Vagina (tissue), 2 donors: ENCODE measurements around the gene ZMYND15. TPM values are rescaled to one million over a fixed set of nuclear protein-coding genes. Genes with fewer than 3 reads are reported as not detected.

ENCODE experiments used
- DNase-seq, 2 donors: peaks; one replicate each; pipeline ENCODE4 v3.0.0-alpha.2; 2017; ENCODE audit errors: extremely low spot score in 2 of 2
- H3K27ac ChIP-seq: fragments of 200-600 bp; sonication (generic); one replicate; pipeline ENCODE4 v1.5.1; 2019
- H3K27me3 ChIP-seq: fragments of 200-600 bp; sonication (generic); one replicate; pipeline ENCODE4 v1.5.1; 2019
- H3K36me3 ChIP-seq, 2 donors: fragments of 200-600 bp; sonication (generic); one replicate each; pipeline ENCODE4 v1.5.1; 2017 to 2019
- H3K4me1 ChIP-seq: fragments of 200-600 bp; sonication (generic); one replicate; pipeline ENCODE4 v1.5.1; 2019
- H3K4me3 ChIP-seq, 2 donors: fragments of 200-600 bp; sonication (generic); 1 replicate in 1 of 2; 2 replicates in 1 of 2; pipeline ENCODE4 v1.5.1; 2016 to 2019
- H3K9me3 ChIP-seq: fragments of 200-600 bp; sonication (generic); one replicate; pipeline ENCODE4 v1.5.1; 2019
- CTCF ChIP-seq, 3 experiments: fragments of 450-650 bp in 2 of 3; fragments of 200-600 bp in 1 of 3; sonication (generic) in 1 of 3; IDR thresholded peaks; one replicate each; pipeline ENCODE4 v1.5.1; 2017 to 2019; ENCODE audit warnings: antibody characterized with exemption in 3 of 3, mild to moderate bottlenecking in 2 of 3, moderate library complexity in 2 of 3
- POLR2A ChIP-seq, 2 donors: fragments of 450-650 bp; IDR thresholded peaks; one replicate each; pipeline ENCODE4 v1.6.1; 2017; ENCODE audit warnings: antibody characterized with exemption in 2 of 2, mild to moderate bottlenecking in 2 of 2, moderate library complexity in 2 of 2
- POLR2AphosphoS5 ChIP-seq, 2 donors: sonication (generic); formaldehyde crosslinking; IDR thresholded peaks; one replicate each; pipeline ENCODE4 v1.9.0; 2017; ENCODE audit warnings: antibody characterized with exemption in 2 of 2, mild to moderate bottlenecking in 2 of 2, low read depth in 1 of 2; ENCODE audit not compliant: insufficient read depth in 1 of 2
- intact Hi-C: fragments of 100-400 bp; cut with DNase I; formaldehyde crosslinking; loops from one replicate; pipeline ENCODE4 v1.15.1; 2023
- total RNA-seq: library from RNA; depleted of rRNA; stranded (reverse); fragments of >200 nt; gene quantifications from one replicate; pipeline ENCODE4 v1.2.3, GENCODE V29; 2016

The ZMYND15 gene
- total RNA-seq, 1 donor from 2014 or later, result not detected

DNA sequence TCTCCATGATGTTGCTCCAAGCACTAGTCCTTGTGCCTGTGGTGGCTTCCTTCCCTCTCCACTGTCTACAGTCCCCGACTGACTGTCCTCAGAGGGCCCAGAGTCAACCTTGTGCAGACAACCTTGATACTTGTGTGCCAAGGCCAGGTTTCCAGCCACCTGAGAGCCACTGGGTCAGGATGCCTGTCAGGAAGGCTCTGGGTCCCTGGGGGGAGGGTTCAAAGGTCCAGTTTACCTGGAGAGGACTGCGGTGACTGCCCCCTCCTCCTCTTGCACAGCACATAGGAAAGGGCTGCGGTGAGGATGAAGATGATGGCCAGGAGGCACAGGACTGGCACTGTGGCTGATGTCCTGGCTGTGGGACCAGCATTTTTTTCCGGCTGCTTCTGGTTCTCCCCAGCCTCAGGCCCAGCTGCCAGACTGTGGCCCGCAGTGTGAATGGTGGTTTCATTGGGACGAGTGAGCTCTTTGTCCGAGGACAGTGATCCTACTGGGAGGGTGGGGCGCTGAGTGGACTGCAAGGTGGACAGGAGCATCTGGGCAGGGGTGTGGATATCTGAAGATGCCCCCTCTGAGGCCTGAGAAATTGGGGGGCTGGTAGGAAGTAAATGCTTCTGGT lies 4.7 kb upstream of the ZMYND15 start:
- peak in 1 of 2 donors; percentile 84 for DNase-seq
- Histone ChIP-seq H3K4me1 (peaks cover 29% of the 10 kb centered on the region), H3K27me3 (no peaks in the 10 kb centered on the region), H3K27ac (no peak overlapping the region), H3K9me3 (no peaks in the 10 kb centered on the region), H3K4me3 (no peak overlapping the region), H3K36me3 (peaks cover 0 to 6% of the 10 kb centered on the region in 2 donors)
- intact Hi-C loops, result loop anchor here (5.0 to 10.0 kb wide), 2 partner anchors 50 to 152 kb away; partner anchors contain the start of genes GLTPD2 and VMO1
- no peak for TF ChIP-seq CTCF (IDR thresholded peaks at IDR 0.05)
- no peak for TF ChIP-seq POLR2AphosphoS5 (IDR thresholded peaks at IDR 0.05; ENCODE audit: insufficient read depth in 1 of 2, low read depth in 1 of 2)
- TF ChIP-seq POLR2A (IDR thresholded peaks at IDR 0.05), result no peak

DNA sequence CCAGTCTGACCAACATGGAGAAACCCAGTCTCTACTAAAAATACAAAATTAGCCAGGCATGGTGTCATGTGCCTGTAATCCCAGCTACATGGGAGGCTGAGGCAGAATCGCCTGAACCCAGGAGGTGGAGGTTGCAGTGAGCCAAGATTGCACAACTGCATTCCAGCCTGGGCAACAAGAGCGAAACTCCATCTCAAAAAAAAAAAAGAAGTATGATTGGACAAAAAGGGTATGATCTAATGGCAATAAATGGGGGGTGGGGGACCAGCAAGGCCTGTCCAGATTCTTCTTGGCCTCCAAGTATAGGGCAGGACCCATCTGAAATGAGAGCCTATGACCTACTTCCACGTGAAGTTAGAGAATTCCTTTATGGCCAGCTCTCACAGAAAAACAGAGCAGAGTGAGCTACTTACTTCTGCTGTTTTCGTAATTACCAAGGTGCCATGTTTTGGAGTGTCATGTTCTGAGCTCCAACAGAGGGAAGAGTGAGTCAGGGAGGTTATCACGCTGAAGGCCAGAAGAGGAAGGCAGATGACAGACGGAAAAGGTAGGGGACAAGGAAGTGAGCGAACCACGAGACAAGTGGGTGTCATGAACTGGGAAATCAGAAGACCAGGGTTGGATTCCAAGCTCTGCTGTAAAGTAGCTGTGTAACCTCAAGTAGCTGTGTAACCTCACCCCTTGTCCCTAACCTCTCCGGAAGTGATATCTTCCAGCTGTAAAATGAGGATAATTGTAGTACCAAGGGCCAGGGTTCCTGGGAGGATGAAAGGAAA lies 3.6 kb upstream of the ZMYND15 start:
- no peak overlapping the region for H3K27ac ChIP-seq
- H3K4me1 ChIP-seq, result peaks cover 32% of the 10 kb centered on the region
- no peaks in the 10 kb centered on the region for H3K27me3 ChIP-seq
- no peaks in the 10 kb centered on the region for H3K9me3 ChIP-seq
- no peak overlapping the region for H3K4me3 ChIP-seq
- TF ChIP-seq POLR2A (IDR thresholded peaks at IDR 0.05), result no peak
- peaks cover 0 to 6% of the 10 kb centered on the region in 2 donors for H3K36me3 ChIP-seq
- no peak for DNase-seq
- intact Hi-C loops, result loop anchor here (10.0 kb wide), 1 partner anchor 49 kb away; the partner anchor contains the start of genes GLTPD2 and VMO1

GRCh38 chr17:4738136-4739121 lies 1.2 kb upstream of the ZMYND15 start:
- Histone ChIP-seq H3K27me3 (no peaks in the 10 kb centered on the region), H3K4me3 (peak overlapping the region; percentile 62 to 65), H3K27ac (peak overlapping the region; percentile 34), H3K36me3 (no peaks in the 10 kb centered on the region), H3K9me3 (no peaks in the 10 kb centered on the region), H3K4me1 (peaks cover 18% of the 10 kb centered on the region)
- no peak for DNase-seq
- TF ChIP-seq POLR2AphosphoS5 (IDR thresholded peaks at IDR 0.05; ENCODE audit: insufficient read depth in 1 of 2, low read depth in 1 of 2) (no peak), POLR2A (IDR thresholded peaks at IDR 0.05) (no peak), CTCF (IDR thresholded peaks at IDR 0.05) (no peak)
- intact Hi-C loops, result loop anchor here (10.0 kb wide), 1 partner anchor 46 kb away; the partner anchor contains the start of genes GLTPD2 and VMO1

GRCh38 chr17:4740025-4740351 lies 355 bp downstream of the ZMYND15 start:
- Histone ChIP-seq H3K27me3 (no peaks in the 10 kb centered on the region), H3K4me3 (peak overlapping the region; percentile 62 to 65), H3K9me3 (no peaks in the 10 kb centered on the region), H3K4me1 (peaks cover 19% of the 10 kb centered on the region), H3K27ac (peak overlapping the region; percentile 34), H3K36me3 (no peaks in the 10 kb centered on the region)
- TF ChIP-seq CTCF (IDR thresholded peaks at IDR 0.05) (no peak), POLR2A (IDR thresholded peaks at IDR 0.05) (no peak), POLR2AphosphoS5 (IDR thresholded peaks at IDR 0.05; ENCODE audit: insufficient read depth in 1 of 2, low read depth in 1 of 2) (no peak)
- intact Hi-C loops, result no loop called here
- no peak for DNase-seq

DNA sequence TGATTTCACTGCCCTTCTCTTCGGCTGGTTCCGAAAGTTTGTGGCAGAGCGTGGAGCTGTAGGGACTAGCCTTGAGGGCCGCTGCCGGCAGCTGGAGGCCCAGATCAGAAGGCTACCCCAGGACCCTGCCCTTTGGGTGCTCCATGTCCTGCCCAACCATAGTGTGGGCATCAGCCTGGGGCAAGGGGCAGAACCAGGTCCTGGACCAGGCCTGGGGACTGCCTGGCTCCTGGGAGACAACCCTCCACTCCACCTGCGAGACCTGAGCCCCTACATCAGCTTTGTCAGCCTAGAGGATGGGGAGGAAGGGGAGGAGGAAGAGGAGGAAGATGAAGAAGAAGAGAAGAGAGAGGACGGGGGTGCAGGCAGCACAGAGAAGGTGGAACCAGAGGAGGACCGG lies 951 bp downstream of the ZMYND15 start:
- Histone ChIP-seq H3K4me3 (no peak overlapping the region), H3K27me3 (peaks cover 2% of the 10 kb centered on the region), H3K4me1 (peaks cover 25% of the 10 kb centered on the region), H3K9me3 (no peaks in the 10 kb centered on the region), H3K27ac (no peak overlapping the region), H3K36me3 (no peaks in the 10 kb centered on the region)
- TF ChIP-seq POLR2AphosphoS5 (IDR thresholded peaks at IDR 0.05; ENCODE audit: insufficient read depth in 1 of 2, low read depth in 1 of 2) (no peak), CTCF (IDR thresholded peaks at IDR 0.05) (no peak), POLR2A (IDR thresholded peaks at IDR 0.05) (no peak)
- intact Hi-C loops, result no loop called here
- DNase-seq, result no peak
